Limb (tissue), 2 donors: ENCODE results near the gene DEFB132.

Experiments used
- DNase-seq, 2 donors: peaks; one replicate each; pipeline ENCODE4 v3.0.0-alpha.2; 2016; ENCODE audit errors: extremely low spot score in 2 of 2

Gene DEFB132

DNA sequence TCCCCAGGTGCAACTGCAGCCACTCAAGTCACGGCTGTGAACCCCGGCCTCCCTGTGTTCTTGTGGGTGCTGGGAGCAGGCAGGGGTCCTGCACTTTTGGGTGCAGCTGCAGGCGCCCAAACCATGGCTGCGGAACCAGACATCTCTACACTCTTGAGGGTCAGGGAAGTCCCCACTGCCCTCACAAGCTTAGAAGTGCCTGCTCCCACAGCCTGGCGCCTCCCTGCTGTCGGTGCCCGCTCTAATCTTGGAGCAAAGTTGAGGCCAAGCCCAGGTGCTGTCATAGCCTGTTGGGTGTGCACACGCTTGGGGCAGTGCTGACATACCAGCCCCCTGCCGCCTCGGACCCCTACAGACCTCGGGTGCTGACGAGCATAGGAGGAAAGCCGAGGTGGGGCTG is 6.2 kb downstream of the DEFB132 start:
- no peak for DNase-seq

DNA sequence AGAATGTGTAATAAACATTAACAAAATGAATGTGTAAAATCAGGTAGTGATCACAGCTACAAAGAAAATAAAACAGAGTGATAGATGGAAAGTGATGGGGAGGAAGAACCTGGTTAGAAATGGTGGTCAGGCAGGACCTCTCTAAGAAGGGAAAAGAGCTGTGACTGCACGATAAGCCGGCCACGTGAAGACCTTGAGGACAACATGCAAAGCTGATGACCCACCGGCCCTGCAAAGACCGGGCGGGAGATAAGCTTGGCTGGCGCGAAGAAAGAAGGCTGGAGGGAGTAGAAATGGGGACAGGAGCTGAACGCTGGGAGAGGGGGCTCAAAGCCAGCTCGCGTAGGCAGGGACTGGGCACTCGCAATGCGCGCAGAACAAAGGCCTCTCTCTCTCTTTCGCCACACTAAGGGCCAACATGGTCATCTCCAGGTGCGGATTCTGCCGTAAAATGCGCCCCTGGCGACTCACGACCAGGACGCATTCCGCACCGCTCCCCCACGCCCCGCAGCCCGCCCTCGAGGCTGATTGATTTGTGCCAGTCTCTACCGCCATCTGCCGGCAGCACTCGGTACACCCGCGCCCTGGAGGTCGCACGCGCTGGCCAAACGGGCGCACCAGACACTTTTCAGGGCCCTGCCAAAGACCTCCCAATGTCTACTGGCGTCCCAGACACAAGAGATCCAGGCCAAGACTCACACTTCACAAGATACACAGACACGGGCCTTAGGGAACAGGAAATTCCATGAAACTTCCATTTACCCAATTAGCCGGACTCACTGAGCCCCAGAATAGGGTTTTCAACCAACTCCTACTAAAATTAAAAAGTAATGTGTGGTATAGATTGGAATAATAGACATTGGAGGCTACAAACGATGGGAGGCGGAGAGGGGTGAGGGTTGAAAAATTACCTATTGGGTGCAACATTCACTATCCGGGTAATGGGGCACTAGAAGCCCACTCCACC is 9.4 kb downstream of the DEFB132 start:
- peak; percentile 86 to 94 for DNase-seq

DNA sequence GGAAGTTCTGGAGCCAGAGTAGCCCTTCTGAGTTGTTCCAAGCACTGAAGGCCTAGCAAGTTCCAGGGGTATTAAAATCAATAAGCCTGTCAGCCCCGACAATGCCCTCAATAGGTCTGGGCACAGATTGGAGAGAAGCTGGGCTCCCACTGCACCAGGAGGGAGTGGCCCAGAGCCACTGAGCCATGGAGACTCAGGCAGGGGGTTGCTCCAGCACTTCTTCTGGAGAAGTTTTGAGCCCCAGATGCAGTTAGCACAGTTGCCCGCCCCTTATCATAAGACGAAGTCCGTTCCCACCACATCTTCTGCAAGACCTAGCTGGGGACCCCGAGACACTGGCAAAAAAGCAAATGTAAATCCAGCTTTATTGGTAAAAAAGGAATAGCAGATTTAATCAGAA is 13.0 kb downstream of the DEFB132 start:
- no peak for DNase-seq

DNA sequence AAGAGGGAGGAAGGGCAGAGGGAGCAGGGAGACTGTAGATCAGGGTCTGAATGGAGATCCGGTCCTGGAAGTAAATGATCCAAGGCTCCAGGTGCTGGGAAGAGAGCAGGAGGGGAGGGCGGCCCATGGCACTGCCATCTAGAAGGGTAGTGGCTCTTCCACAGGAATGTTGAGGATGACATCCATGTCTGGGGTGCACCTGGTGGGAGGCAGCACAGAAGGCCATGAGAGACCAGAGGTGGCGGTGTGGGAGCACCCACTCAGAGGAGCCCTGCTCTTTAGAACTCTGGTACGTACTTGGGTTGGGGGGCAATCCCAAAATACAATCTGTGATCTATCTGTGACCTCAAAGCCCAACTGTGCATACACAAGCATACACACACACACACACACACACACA is 13.5 kb downstream of the DEFB132 start:
- DNase-seq = no peak

DNA sequence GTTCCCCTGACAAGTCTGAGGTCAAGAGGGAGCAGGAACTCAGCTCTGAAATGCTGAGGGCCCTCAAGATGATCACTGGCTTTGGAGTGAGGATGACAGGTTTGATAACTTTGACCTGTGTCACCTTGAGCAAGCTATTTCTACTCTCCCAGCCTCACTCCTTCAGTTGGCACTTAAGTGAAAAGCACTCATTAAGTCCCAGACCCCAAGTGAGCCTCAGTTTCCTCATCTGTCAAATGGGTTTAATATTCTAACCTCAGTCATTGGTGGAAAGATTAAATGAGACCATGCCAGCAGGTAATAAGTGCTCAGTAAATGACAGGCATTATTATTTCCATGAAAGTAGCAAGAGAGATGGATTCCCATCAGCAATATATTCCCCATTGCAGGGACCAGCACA is 14.0 kb downstream of the DEFB132 start:
- DNase-seq = no peak

DNA sequence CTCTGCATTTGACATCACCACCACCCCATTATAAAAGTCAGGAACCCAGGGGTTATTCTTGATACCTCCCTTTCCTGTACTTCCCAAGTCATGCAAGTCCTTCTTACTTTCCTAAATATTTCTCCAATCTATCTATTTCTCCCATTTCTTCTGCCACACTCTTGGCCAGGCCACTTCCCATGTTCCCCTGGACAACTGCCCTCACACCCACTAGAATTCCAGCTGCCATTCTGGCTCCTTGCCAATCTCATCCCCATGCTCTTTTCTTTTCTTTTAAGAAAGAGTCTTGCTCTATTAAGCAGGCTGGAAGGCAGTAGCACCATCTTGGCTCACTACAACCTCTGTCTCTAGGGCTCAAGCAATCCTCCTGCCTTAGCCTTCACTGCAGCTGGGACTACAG is 15.2 kb downstream of the DEFB132 start:
- no peak for DNase-seq

DNA sequence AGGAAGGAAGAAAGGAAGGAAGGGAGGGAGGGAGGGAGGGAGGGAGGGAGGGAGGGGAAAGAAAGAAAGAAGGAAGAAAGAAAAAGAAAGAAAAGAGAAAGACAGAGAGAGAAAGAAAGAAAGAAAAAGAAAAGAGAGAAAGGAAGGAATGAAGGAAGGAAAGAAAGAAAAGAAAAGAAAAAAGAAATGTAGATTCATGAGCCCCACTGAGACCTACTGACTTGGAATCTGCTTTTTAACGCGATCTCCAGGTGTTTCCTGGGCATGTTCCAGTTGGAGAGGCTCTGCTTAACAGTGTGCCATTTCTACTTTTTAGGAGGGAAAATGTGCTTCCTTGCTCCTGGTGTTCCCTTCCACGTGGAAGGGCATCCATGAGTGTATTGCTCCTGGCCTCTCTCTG is 16.4 kb downstream of the DEFB132 start:
- DNase-seq = no peak

DNA sequence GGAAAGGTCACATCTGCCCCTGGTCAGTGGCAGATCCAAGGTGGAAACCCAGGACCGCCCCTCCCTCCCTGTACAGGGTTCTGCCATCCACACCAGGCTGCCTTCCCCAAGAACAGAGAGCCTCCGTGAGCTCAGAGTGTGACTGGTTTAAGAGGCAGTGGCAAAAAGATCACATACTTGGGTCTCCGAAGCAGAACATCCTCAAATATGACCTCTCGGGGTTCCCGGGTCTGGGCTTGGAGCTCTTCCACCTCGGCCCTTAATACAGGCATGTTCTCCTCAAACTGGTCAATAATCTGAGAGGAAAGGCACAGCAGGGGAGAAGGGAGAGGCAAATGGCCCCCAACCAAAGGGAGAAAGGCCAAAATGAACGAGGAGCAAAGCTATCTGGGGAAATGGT is 18.3 kb downstream of the DEFB132 start:
- no peak for DNase-seq

DNA sequence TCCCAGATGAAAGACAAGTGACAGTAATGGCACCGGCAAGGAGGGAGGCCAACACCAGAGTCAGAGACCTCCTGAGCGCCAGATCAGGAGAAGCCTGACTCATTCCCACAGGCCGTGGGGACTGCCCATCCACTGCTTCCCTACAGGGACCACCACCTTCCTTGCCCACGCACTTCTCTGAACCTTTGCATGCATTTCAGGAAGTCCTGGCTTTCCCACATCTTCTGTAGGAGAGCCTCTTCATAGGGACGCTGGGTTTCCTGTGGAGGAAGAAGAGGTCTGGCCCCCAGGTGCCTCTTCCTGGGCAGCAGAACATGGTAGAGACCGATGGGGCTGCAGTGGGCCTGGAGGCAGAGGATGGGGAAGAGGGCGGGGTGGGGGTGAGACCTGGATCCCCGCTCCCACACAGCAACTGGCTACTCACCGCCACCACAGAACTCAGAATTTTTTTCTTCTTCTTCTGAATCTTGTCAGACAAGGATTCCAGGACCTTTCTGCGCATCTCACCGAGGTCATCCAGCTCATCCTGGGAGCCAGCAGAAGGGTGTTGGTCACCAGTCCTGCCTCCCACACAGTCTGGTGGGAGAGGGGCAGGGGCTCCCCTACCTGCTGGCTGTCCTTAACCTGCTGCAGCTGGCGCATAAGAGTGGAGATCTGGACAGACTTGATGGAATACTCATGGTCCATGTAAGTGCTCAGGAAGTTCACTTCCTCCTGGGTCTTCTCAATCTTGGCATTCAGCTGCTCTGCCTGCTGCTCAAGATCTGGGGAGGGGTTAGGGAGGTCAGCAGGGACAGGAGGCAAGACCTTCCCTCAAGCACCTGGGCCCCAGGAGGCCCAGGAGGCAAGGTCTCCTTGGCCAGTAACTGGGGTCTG is 19.3 kb downstream of the DEFB132 start:
- no peak for DNase-seq

DNA sequence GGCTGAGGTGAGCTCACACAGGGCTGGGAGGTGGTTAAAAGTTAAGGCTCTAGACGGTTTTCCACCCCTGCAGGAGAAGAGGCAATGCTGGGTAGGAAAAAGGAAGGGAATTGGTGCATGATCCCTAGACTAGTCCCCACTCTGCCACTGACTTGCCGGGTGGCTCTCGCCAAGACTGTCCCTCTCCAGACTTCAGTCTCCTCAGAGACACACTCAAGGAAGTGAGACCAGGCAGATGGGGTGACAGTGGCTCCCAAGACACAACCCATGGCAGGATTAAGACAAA is 19.9 kb downstream of the DEFB132 start:
- no peak for DNase-seq

DNA sequence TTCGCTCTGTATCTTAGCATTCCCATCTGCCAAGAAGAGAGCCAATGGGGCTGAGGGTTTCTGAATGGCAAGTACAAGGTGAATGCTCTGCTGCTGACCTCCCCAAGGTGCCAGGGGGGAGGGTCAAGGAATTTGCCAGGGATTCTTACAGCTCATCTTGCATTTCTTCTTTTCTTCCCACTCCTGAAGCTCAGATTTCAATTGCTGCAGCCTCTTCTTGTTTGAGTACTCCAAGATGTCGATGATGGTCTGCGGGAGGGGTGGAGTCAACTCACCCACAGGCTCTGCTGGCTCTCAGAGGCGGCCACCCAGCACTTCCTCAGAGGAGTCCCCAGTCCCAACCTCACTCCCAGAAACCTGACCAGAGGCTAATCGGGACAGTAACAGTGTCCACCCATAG is 20.7 kb downstream of the DEFB132 start:
- no peak for DNase-seq

DNA sequence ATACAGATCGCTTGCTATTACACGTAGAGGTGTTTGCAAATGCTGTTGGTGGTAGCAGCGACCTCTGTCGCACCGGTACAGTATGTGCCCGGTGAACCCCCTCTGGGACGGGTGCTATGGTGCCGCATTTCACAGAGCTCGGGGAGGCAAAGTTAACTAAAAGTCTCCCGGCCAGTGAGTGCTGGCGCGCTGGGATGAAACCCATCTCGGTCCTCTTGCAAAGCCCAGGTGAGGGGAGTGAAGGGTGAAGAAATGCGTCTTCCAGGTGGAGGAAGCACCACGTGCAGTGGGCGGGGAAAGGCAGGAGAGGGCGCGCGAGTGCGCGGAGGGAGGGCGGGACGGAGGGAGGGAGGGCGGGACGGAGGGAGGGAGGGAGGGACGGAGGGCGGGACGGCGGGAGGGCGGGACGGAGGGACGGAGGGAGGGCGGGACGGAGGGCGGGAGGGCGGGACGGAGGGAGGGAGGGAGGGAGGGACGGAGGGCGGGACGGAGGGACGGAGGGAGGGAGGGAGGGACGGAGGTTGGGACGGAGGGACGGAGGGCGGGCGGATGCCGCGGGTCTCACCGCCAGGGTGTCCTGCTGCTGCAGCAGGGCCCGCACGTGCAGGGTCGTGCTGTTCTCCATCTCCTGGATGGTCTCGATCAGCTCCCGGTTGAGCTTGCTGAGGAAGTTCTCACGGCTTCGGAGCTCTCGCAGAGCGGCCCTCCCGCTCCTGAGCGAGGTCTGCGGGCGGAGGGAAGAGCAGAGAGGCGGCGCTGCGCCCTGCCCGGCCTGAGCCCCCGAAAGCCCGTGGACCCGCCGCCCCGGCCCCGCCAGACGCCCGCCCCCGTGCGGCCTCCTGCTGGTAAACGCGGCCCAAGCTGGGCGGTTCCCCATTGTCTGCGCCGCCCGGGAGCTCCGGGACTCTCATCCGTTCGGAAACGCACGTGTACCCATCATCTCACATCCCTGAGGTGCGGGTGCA is 21.4 kb downstream of the DEFB132 start:
- peak in 1 of 2 donors; percentile 58 for DNase-seq

DNA sequence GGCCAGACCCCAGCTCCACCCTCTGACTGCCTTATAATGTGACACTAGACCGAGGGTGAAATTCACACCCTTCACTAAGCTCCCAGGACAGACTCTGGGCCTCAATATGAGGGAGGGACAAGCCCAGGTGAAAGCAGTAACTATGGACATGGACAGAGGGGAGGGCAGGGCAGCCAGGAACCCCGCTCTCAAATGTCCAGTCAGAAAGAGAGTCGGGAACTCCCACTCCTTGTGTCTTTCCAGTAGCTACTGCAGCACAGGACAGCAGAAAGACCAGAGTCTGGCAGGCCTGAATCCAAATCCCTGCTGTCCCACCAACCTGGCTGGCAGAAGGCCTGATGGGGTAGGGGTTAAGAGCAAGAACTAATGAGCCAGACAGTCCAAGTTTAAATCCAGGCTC is 26.6 kb downstream of the DEFB132 start:
- no peak for DNase-seq

DNA sequence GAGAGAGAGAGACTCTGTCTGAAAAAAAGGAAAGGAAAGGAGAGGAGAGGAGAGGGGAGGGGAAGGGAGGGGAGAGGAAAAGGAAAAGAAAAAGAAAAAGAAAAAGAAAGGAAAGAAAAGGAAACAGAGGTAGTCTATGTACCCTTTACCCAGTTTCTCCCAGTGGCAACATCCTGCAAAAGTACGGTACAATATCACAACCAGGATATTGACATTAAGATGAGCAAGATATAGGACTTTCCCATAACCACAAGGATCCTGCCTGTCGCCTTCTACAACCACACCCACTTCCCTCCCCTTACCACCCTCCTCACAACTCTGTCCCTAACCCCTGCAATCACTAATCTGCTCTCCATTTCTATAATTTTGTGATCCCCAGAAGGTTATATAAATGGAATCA is 29.0 kb downstream of the DEFB132 start:
- no peak for DNase-seq

DNA sequence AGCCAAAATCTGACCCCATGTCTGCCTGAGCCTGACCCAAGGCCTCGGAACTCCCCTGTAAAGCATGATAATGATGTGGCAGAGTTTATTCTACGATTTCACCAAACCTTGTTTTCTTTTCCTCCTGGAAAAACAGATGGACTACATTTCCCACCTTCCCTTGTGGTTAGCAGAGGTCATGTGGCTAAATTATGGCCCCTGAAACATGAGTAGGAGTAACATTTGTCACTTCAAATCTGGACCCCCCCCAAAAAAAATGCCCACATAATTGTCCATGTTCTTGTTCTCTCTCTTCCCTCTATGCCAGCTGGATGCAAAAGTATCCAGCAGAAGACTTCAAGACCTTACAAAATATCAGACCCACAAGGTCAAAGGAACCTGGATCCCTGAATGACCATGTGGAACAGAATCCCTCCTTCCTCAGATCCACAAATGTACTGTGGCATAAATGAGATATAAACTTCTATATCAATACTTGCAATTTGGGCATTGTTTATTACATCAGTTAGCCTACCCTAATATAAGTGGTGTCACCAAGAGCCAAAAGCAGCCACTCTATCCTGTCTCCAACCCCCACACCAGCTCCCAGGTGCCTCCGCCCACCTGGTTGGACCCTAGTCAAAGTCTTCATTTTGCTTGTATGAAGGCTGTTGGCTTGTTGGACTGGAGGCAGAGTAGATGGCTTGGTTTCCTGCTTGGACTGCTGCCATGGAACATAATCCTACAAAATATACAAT is 31.6 kb downstream of the DEFB132 start:
- no peak for DNase-seq

DNA sequence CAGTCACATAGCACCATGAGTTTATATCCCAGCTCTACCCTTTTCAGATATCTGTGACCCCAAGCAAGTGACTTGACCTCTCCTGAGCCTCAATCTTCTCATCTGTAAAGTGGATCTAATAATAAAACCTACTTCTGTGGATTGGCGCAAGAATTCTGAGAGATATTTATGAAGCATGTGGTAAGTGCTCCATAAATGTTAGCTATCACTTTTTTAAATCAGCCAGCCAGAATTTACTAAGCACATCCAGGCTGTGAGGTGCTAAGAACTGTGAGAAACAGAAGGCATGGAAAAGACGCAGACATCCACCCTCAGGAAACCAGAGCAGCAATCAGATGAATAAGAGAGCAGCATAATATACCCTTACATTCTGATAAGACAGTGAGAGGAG is 32.2 kb downstream of the DEFB132 start:
- no peak for DNase-seq

DNA sequence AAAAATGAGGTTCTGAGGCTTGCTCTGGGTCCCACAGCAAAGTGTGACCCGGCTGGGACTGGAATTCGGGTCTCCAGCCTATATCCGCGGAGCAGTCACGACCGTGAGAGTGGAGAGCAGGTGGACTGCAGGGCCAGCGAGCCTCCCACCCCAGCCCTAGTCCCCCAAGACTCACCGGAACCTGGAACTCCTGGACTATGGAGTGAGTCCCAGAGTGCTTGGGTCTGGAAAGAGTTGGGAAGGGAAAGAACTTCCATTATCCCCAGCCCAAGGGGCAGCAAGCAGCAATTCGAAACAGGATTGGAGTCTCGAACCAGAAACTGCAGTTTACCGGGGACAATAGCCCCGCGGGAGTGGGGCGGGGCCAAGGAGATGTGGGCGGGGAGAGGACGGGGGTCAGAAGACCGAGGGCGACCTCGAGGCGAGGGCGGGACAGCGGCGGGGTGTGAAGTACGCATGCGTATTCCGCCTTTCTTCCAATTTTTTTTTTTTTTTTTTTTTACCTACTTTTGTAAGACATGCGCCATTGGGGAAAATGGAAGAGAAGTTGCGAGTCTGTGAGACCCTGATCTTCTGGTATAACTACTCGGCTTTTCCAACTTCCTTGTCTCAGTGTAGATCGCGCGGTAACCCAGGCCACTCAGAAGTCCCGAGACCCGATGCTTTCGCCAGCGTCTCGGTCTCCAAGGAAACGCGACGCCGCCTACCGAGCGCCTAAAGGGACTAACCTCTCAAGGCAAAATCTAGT is 32.7 kb downstream of the DEFB132 start, which contains the start of gene C20orf96:
TSS of gene C20orf96 (minus strand) at position 667 of the 748 bp plus-strand sequence. CDS start at position 527, 140 bp downstream.
- DNase-seq = peak; percentile 91 to 93

DNA sequence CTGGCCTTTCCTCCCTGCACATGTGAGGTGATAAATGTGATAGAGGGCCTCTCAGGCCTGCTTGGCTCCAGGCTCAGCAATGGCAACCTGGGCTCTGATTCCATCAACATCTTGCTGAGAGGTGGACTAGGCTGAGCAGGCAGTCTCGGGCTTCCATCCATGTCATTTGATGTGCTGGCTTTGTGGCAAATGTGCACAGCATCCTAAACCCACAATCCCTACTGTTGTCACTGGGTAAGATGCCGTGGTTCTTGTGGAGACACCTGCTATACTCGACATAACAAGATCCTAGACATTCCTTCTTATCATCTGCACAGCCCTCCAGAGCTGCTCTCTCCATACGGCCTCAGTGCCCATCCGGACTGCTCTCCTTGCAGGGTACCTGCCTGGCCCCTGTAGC is 37.1 kb downstream of the DEFB132 start:
- DNase-seq = no peak

DNA sequence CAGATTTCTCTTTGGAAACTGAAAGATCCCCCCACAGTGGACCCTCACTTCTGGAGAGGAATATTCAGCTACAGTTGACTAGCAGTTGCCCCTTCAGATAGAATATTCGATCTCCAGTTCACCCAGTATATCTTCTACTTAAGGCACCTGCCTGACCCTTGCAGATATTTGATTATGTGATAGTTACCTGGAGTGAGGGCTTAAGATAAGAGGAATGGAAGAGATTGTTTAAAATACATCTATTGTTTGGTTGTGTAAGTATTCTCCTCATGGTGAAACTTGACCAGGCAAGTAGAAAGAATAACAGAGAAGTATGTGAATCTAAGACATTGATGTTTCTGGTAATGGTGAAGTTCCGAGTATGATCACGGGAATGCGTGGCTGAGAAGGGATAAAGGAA is 38.3 kb downstream of the DEFB132 start:
- DNase-seq = no peak
